Cardiac septum (tissue), 1 donor: Measurements from ENCODE around the gene FAM81A. TPM values are rescaled to one million over a fixed set of nuclear protein-coding genes. Genes with fewer than 3 reads are reported as not detected.
A peak's percentile ranks its signal among the peaks of the same experiment; 100 is the strongest.

ENCODE experiments used
- DNase-seq: peaks from one replicate; pipeline ENCODE4 v3.0.0-alpha.2; 2020; ENCODE audit warnings: low spot score
- intact Hi-C: fragments of 100-400 bp; cut with DNase I; formaldehyde crosslinking; loops from one replicate; pipeline ENCODE4 v1.14.0; 2022
- total RNA-seq: library from RNA; stranded (reverse); fragmentation: NEBNext Ultra II Directional; extraction: Animal tissue kit (Norgen Biotek cat#: 25700); gene quantifications from one replicate; pipeline ENCODE4 v1.2.1, GENCODE V29; 2021
- donor health status: DM: no; HTN: no; CAD: no.

FAM81A gene
- total RNA-seq, 1 donor from 2014 or later, result 1.8 TPM

DNA sequence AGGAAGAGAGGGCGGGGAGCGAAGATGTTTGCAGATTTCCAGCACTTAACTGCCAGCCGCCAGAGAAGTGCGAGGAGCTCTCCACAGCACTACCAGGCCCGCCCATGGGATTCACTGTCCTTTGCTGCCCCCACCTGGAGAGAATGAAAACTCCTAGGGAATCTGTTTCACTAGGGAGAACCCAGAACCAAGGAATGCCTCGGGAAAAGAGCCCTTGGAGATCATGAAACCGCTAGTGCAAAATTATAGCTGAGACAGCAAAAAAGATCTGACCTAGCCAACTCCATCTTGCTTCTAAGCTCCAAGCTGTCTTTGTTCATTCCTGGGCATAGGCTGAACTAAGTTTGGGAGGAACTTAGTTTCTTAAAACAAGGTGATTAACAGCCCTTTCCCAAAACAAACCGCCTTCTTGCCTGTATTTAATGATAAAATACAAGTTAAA lies 91.0 kb downstream of the FAM81A start:
- intact Hi-C loops, result loop anchor here (10.0 kb wide), 1 partner anchor 544 kb away; the partner anchor contains the start of gene RNF111
- peak; percentile 89 for DNase-seq

DNA sequence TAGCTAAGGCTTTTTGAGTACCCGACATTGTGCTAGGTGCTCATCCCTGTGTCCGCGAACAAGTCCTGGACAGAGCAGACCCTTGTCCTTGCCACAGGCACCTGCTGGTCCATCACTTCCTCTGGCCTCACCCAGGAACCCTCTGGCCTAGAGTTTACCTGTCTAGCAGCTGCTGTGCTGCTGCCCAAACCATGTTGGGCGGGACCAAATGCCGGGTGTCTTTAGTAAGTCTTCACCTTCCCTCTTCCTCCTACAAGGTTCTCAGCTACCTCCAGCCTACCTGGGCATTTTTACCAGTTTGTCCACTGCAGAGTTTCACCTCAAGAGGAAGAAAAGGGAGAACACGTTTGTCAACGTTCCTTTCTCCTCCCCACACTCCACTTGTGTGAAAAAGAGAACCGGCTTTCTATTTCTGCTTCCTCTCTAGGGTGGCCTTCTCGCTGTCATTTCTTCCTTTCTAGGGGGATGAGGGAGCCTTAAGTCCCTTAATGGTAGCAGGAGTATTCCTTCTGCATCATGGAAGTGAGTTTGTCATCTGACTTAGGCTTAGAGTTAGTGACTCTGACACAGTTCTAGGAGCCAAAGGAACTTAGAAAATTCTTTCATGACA lies 93.2 kb downstream of the FAM81A start:
- intact Hi-C loops, result no loop called here
- DNase-seq, result no peak

DNA sequence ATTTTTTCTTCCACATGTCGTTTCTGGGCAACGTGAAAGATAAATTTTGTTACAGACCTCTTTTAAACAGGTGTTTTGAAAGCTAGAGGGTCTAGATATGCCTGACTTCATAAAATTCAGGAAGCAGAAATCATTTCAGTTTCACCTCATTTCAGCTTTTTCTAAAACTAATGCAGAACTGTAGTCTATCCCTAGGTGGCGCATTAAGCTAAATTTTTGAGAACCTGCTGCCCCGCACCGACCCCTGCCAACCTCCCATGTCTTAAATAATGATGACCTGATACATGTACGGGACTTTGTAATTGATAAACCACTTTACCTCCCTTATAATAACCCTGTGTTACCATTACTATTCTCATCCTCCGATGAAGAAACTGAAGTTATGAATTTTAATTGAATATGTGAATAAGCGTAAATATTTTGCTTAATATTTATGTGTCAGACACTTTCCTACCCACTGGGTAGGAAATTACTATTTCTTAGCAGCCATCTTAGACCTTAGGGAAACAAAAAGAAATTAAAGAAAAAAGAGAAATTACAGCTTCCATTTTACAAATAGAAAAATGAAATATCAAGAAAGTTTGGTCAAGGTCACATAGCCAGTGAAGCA lies 94.9 kb downstream of the FAM81A start:
- intact Hi-C loops, result no loop called here

DNA sequence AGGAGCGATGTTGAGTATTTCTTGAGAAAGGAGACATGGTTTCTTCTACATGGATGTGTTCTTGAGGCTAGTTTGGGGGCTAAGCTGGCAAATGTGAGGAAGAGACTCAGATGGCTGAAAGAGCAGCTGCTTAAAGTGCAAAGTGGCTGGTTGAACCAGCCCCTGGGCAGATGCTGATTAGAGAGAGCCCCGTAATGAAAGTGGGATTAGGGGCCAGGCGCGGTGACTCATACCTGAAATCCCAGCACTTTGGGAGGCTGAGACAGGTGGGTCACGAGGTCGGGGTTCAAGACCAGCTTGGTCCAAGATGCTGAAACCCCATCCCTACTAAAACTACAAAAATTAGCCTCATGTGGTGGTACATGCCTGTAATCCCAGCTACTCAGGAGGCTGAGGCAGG lies 98.6 kb downstream of the FAM81A start:
- intact Hi-C loops, result no loop called here
- no peak for DNase-seq

More for the DNA sequence above, 94.9 kb downstream of the FAM81A start:
- DNase-seq, result no peak

DNA sequence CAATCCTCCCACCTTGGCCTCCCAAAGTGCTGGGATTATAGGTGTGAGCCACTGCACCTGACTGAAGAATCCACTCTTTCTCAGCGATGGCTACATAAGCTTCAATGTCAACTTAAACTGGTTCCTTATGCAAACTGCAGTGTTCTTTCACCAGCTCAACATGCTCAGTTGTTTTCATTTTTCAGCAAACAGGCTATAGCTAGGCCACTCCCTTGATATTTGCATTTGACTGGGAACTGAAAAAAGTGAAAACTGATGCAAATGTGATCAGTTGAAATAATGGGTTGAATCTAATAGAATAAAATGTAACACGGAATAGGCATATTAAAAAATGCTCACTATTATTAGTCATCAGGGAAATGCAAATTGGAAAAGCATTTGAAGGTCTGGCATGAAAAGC lies 99.4 kb downstream of the FAM81A start:
- intact Hi-C loops, result no loop called here

DNA sequence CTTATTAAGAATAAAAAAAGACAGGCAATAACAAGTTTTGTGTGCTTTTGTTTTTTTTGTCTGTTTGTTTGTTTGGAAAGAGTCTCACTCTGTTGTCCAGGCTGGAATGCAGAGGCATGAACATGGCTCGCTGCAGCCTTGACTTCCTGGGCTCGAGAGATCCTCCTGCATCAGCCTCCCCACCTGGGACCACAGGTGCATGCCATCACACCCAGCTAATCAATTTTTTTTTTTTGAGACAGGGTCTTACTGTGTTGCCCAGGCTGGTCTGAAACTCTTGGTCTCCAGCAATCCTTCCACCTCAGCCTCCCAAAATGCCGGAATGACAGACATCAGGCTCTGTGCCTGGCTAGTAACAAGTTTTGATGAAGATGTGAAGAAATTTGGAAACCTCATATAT lies 100.5 kb downstream of the FAM81A start:
- DNase-seq, result no peak
- intact Hi-C loops, result no loop called here

More for the DNA sequence above, 99.4 kb downstream of the FAM81A start:
- no peak for DNase-seq

DNA sequence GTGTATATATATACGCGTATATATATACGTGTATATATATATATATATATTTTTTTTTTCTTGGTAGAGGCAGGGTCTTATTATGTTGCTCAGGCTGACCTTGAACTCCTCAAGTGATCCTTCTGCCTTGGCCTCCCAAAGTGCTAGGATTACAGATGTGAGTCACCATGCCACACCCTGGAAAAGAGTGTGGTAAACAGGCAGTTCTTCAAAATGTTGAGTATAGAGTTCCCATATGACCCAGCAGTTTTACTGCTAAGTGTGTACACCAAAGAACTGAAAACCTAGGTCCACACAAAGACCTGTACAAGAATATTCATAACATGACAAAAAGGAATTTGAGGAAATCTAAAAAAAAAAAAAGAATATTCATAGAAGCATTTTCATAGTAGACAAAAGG lies 101.8 kb downstream of the FAM81A start:
- intact Hi-C loops, result no loop called here

DNA sequence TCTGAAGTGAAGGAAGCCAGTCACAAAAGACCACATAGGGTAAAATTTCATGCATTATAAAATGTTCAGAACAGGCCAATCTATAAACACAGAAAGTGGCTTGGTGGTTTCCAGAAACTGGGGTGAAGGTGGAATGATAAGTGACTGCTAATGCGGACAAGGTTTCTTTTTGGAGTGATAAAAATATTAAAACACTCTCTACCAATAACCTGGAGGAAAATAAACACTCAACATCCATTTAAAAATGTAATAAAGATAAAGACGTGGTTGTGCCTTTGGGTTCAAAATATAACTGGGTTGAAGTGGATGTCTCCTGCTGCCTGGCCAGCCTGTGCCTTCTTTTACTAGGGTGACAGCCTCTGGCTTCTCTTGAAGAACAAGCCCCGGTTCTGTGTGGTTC lies 102.7 kb downstream of the FAM81A start:
- no peak for DNase-seq
- intact Hi-C loops, result no loop called here

More for the DNA sequence above, 101.8 kb downstream of the FAM81A start:
- DNase-seq, result no peak

DNA sequence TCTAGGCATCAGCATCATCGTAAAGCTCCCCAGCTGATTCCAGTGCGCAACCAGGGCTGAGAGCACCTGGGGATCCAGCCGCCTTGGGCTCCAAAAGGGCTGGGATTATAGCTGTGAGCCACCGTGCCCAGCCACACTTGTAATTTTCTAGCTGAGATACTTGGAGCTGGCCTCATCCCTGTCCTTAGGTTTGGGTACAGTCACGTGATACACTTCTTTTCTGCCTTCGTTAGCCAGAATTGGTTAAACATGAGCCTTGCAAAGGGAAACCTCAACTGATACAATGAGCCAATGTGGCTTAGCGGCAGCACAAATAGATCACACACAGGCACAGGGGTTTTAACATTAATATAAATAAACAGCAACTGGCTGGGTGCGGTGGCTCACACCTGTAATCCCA lies 103.8 kb downstream of the FAM81A start:
- intact Hi-C loops, result no loop called here
- no peak for DNase-seq

DNA sequence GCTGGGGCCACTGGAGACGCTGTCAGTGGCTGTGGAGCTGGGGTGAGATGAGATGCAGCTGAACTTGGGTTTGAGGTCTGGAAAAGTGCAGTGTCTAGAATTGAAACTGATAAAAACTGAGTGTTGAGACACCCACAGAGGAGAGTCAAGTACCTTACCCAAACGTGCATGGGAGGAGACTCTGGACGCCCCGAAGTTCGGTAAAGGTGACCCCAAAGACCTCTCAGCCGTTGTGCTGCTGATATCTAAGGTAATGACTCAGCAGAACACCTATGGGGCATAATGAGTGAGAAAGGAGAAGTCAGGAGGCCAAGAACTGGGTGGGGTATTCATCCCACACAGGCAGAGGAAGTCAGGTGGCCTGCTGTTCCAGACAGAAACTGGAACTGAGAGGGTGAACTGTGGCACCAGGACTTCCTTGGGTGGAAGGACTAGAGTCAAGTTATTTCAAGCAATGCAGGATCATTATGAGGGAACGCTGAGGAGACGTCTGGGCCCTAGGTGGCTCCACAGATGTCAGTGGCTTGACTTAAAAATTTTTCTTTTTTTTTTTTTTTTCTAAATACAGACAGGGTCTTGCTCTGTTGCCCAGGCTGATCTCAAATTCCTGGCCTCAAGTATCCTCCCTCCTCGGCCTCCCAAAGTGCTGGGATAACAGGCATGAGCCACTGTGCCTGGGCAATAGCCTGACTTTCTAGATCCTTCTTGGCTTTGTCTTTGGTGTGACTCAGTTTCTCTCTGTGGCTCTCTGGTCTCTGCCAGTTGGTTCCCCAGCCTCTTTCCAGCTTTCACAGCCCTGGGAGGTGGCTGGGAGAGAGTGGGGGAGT lies 105.9 kb downstream of the FAM81A start:
- intact Hi-C loops, result no loop called here

DNA sequence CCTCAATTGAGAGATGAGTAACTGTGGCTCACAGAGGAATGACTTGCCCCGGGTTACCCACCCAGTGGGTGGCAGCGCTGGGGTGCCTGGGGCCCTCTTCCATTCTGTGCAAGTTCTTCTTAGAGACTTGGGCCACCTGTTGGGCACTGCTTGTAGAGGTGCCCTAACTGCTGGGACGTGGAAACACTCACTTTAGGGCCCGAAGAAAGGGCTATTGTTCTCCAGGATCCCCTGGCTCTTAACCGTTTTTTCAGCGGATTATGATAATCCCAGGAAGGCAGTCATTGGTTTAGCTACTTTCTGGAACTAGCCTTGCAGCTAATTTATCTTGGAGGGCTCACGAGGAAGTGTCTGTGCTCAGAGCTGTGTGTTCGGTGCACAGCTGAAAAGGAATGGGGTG lies 107.6 kb downstream of the FAM81A start:
- DNase-seq, result no peak
- intact Hi-C loops, result no loop called here

More for the DNA sequence above, 105.9 kb downstream of the FAM81A start:
- DNase-seq, result no peak

DNA sequence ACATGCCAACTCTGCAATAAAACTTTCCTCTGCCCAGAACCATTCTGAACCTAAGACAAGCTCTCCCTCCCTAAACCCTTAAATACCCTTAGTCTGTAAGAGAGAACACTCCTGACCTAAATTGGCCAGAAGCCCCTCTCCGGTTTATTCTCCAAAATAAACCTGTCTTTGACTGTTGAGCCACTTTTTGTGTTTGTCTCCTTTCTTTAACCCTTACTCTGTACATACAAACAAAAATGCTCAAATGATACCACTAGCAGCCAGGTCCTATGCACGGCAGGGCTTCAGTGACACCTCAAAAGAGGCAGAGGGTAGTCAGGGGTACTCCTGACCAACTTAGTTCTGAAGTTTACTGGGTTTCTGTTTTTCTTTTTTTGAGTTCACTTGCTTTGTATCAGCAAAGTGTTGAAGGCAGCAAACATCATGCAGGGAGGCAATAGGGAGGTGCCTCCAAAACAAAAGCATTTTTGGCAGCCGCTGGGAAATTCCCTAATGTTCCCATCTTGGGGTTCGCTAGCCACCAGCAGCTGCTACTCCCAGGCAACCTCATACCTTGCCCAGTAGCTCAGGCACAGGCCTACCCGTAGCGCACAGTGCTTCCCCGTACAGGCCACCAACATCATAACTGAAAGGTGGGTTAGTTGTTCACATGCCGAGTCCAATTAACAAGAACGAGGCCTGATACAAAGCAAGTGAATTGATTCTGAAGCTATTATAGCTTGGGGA lies 110.7 kb downstream of the FAM81A start:
- intact Hi-C loops, result no loop called here
- DNase-seq, result no peak

DNA sequence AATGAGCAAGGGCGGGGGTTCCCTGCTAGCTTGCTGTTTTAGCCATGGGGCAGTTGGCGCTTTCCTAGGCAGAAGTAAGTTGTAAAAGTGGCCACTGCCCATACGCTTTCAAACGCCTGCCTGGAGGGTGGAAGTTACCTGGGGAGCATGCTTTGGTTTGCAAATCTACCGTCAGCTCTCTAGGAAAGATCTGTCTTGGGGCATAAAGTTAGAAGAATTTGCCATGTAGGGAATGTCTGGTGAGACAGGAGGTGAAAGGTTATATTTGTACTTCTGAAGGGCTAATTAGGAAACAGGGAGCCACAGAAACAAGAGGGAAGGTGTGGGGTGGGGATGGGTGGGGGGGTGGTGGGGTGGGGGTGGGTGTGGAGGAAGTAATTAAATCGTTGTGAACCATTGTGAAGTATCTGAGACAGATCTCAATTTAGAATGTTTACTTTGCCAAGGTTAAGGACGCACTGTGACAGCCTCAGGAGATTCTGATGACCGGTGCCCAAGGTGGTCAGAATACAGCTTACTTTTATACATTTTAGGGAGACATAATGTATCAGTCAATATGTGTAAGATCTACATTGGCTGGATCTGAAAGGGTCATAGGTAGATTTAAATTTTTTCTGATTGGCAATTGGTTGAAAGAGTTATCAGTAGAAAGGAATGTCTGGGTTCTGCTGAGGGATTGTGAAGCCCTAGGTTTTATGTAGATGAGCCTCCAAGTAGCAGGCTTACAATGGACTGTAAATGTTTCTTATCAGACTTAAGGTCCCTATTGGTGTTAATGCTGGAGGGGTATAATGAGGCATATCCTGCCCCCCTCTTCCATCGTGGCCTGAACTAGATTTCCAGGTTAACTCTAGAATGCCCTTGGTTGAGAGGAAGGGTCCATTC lies 111.6 kb downstream of the FAM81A start:
- no peak for DNase-seq
- intact Hi-C loops, result no loop called here

DNA sequence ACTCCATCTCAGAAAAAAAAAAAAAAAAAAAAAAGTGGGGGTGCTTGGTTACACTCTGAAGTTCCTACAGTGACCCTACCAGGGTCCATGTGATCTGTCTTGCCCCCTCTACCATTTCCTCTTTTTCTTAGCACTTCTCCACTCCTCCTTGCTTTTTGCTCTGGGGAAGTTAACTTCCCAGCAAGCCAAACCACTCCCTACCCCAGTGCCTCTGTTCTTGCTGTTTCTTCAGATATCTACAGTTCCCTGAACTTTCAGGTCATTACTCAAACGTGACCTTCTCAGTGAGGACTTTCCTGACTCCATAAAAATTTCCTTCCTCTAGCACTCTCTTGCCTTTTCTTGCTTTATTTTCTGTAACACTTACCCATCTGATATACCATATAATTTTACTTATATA lies 112.5 kb downstream of the FAM81A start:
- intact Hi-C loops, result no loop called here
- DNase-seq, result no peak

DNA sequence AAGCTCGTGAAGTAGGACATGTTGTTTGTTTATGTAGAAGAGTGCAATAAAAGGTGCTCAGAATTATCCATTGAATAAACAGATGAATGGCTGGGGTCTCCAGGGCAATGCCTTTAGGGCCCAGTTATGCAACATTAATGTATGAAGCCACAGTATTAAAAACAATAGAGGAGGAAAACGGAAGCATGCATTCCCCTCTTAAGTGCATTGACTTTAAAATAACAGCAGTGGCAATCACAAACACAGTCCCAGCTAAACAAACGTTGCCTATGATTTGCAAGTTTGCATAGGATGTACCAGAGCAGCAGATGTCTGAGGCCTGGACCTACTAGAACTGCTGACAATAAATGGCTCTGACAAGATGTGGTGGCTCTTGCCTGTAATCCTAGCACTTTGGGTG lies 113.0 kb downstream of the FAM81A start:
- intact Hi-C loops, result no loop called here
- no peak for DNase-seq

DNA sequence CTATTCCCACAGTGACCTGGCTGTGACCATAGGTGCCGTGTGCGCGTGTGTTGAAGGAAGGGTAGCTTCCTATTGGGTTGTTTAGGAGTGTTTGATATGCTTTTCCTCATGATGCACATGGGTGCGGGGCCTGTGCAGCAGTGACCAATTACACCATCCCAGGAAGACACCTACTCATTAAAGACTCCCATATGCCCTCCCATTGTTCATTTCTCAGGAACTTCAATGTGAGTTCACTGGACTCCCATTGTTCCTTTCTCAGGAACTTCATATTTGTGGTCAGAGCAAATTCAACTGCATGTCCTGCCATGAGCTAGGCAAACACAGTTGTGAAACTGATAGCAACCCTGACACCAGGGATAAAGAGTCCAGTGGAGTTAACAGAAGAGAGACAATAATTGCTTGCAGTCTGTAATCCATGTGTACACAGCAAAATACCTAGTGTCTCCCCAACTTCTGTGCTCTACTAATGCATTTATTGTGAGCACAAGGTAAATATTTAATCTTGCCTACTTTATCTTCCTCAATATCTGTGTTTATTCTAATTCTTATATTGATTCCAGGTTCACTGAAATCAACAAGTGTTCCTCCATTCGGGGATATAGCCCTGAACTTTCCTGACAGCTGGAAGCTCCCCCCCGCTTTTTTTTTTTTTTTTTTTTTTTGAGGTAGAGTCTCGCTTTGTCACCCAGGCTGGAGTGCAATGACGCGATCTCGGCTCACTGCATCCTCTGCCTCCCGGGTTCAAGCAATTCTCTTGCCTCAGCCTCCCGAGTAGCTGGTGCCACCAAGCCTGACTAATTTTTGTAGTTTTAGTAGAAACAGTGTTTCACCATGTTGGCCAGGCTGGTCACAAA lies 116.1 kb downstream of the FAM81A start:
- DNase-seq, result no peak
- intact Hi-C loops, result no loop called here

DNA sequence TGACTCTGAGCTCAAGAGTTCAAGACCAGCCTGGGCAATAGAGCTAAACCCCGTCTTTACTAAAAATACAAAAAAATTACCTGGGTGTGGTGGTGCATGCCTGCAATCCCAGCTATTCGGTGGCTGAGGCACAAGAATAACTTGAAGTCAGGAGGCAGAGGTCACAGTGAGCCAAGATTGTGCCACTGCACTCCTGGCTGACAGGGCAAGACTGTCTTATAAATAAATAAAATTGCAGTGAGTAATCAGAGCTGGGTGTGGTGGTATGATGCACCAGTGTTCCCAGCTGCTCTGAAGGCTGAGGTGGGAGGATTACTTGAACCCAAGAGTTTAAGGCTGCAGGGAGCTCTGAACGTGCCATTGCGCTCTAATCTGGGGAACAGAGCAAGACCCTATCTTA lies 117.7 kb downstream of the FAM81A start:
- intact Hi-C loops, result no loop called here
- no peak for DNase-seq

DNA sequence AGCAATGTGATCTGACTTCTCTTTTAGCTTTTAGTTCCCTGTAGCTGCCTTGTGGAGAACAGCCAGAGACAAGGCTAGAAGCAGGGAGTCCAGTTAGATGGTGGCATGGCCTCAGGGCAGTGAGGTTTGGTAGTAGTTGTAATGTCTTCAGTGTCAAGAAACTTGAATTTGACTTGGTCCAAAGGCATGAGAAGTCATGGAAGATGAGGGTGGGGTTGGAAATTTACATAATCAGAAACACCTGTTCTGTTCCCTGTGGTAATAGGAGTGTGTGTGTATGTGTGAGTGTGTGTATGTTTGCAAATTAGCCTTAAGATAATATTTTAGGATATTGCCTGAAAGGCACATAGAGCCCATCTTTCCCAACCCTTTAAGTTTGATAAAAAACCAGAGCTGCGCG lies 118.4 kb downstream of the FAM81A start:
- intact Hi-C loops, result no loop called here
- DNase-seq, result no peak
